Endothelial cell of umbilical vein (primary cell): Measurements from ENCODE around the gene COX10. TPM values are rescaled to one million over a fixed set of nuclear protein-coding genes. Genes with fewer than 3 reads are reported as not detected.

ENCODE experiments used
- BruUV-seq: library from RNA; stranded (reverse); fragments of 400-500 nt; replicated peaks from 2 replicates; lab custom pipeline; 2021; lab: Mats Ljungman, UMichigan
- CTCF ChIA-PET: fragments of 300-600, 350-600 bp; sonication (Branson Sonifier 250); formaldehyde crosslinking; loops from one replicate; lab custom pipeline; 2021; ENCODE audit warnings: antibody characterized with exemption, inconsistent platforms; lab: Charles Lee
- POLR2A ChIA-PET: fragments of 300-600, 350-600 bp; sonication (Branson Sonifier 250); formaldehyde crosslinking; loops from one replicate; lab custom pipeline; 2021; ENCODE audit warnings: antibody characterized with exemption, inconsistent platforms; lab: Charles Lee
- DNase-seq: peaks from one replicate; pipeline ENCODE4 v3.0.0-alpha.2; 2011; ENCODE audit warnings: low read depth, low spot score
- FAIRE-seq: peaks from 2 replicates; lab custom pipeline; 2011; peaks lifted over from hg19 to GRCh38; lab: Jason Lieb, UNC
- H2AFZ ChIP-seq: 2 replicates; pipeline ENCODE4 v1.6.0; 2012; ENCODE audit warnings: low read depth, low read length, control low read depth, inconsistent platforms
- H3K27ac ChIP-seq: 2 replicates; pipeline ENCODE4 v1.5.1; 2011; ENCODE audit warnings: low read depth, mild to moderate bottlenecking, control low read depth, low read length, moderate library complexity; ENCODE audit not compliant: insufficient read depth
- H3K27me3 ChIP-seq, 2 experiments: 2 replicates each; pipeline versions ENCODE4 v1.6.0 to v1.6.1; 2011; ENCODE audit warnings: low read length in 2 of 2, mixed read lengths in 1 of 2; ENCODE audit not compliant: control insufficient read depth in 2 of 2, insufficient read depth in 2 of 2
- H3K36me3 ChIP-seq, 2 experiments: 2 replicates in 1 of 2; 3 replicates in 1 of 2; pipeline ENCODE4 v1.5.1; 2011; ENCODE audit warnings: low read length in 2 of 2, mild to moderate bottlenecking in 1 of 2, moderate library complexity in 1 of 2; ENCODE audit not compliant: control insufficient read depth in 2 of 2, insufficient read depth in 2 of 2; ENCODE audit errors: extremely low read depth in 1 of 2
- H3K4me1 ChIP-seq: 3 replicates; pipeline ENCODE4 v1.5.1; 2011; ENCODE audit warnings: mild to moderate bottlenecking, low read length; ENCODE audit not compliant: control insufficient read depth, insufficient read depth; ENCODE audit errors: extremely low read depth
- H3K4me2 ChIP-seq: 2 replicates; pipeline ENCODE4 v1.6.1; 2011; ENCODE audit warnings: low read length, control low read depth, mixed read lengths; ENCODE audit not compliant: insufficient read depth
- H3K4me3 ChIP-seq, 3 experiments: fragments of 200-600 bp in 1 of 3; sonication (generic), shearing (Covaris generic) in 1 of 3; replicated peaks in 1 of 3; 2 replicates each; pipeline ENCODE4 v1.5.1; 2011 to 2016; ENCODE audit warnings: control low read depth in 3 of 3, low read length in 3 of 3, mild to moderate bottlenecking in 2 of 3, inconsistent platforms in 1 of 3, low read depth in 1 of 3, moderate library complexity in 1 of 3; ENCODE audit not compliant: insufficient read depth in 1 of 3
- H3K79me2 ChIP-seq: 2 replicates; pipeline ENCODE4 v1.6.0; 2012; ENCODE audit warnings: low read length, inconsistent platforms; ENCODE audit not compliant: control insufficient read depth, insufficient read depth
- H3K9ac ChIP-seq: replicated peaks from 2 replicates; pipeline ENCODE3; 2011; ENCODE audit warnings: low read length, control low read depth; ENCODE audit not compliant: insufficient read depth; ENCODE audit errors: extremely low read depth
- H3K9me1 ChIP-seq: replicated peaks from 3 replicates; pipeline ENCODE4 v1.6.0; 2011; ENCODE audit warnings: mild to moderate bottlenecking, low read length; ENCODE audit not compliant: control insufficient read depth, insufficient read depth; ENCODE audit errors: extremely low read depth
- H3K9me3 ChIP-seq: replicated peaks from 2 replicates; pipeline ENCODE4 v1.5.1; 2012; ENCODE audit warnings: low read length, inconsistent platforms; ENCODE audit not compliant: control insufficient read depth, insufficient read depth
- H4K20me1 ChIP-seq: replicated peaks from 2 replicates; pipeline ENCODE3; 2011; ENCODE audit warnings: mild to moderate bottlenecking, low read length; ENCODE audit not compliant: control insufficient read depth, insufficient read depth; ENCODE audit errors: extremely low read depth
- EZH2 ChIP-seq: IDR thresholded peaks from 2 replicates; pipeline ENCODE4 v1.6.1; 2012; ENCODE audit warnings: borderline replicate concordance, low read depth, mild to moderate bottlenecking, moderate library complexity, low read length, inconsistent platforms; ENCODE audit not compliant: severe bottlenecking
- FOS ChIP-seq: IDR thresholded peaks from 2 replicates; pipeline ENCODE4 v1.6.1; 2011; ENCODE audit warnings: mild to moderate bottlenecking, low read length, moderate library complexity, borderline replicate concordance; ENCODE audit not compliant: insufficient read depth
- GATA2 ChIP-seq: IDR thresholded peaks from 2 replicates; pipeline ENCODE4 v1.7.0; 2011; ENCODE audit warnings: low read depth, mild to moderate bottlenecking, moderate library complexity, mixed read lengths, low read length; ENCODE audit not compliant: insufficient read length, insufficient read depth
- JUN ChIP-seq: IDR thresholded peaks from 2 replicates; pipeline ENCODE4 v1.6.1; 2011; ENCODE audit warnings: borderline replicate concordance, low read depth; ENCODE audit not compliant: insufficient read length, insufficient read depth
- MYC ChIP-seq: IDR thresholded peaks from one replicate; pipeline ENCODE4 v1.6.1; 2011; ENCODE audit warnings: mild to moderate bottlenecking, low read depth, low read length
- POLR2A ChIP-seq: IDR thresholded peaks from 2 replicates; pipeline ENCODE4 v1.6.1; 2012; ENCODE audit warnings: low read depth, mild to moderate bottlenecking, control low read depth, low read length
- POLR2AphosphoS5 ChIP-seq: IDR thresholded peaks from 2 replicates; pipeline ENCODE4 v1.6.1; 2012; ENCODE audit warnings: low read depth, mild to moderate bottlenecking, control low read depth, low read length, moderate library complexity; ENCODE audit not compliant: insufficient read depth
- dilution Hi-C: fragments of 300-500 bp; cut with MboI; formaldehyde crosslinking; loops from one replicate; pipeline ENCODE4 v1.15.0; 2019; ENCODE audit warnings: low sequenced_read_pairs; ENCODE audit not compliant: extremely low pct_ligation_motif_present
- intact Hi-C: fragments of 100-400 bp; cut with micrococcal nuclease; formaldehyde crosslinking; loops from one replicate; pipeline ENCODE4 v1.10.0; 2022
- polyA plus RNA-seq, 4 experiments: library from polyadenylated mRNA; depleted of rRNA in 3 of 4; stranded (reverse) in 3 of 4; unstranded in 1 of 4; fragments of >200 nt; gene quantifications; 2 replicates each; pipeline versions ENCODE4 v1.2.1 to v1.2.3, GENCODE V29; 2011 to 2012; ENCODE audit warnings: missing spikeins in 1 of 4
- total RNA-seq: library from RNA; stranded (reverse); gene quantifications from 2 replicates; pipeline ENCODE4 v1.2.3, GENCODE V29; 2021
- TF ChIP-seq, protein P1 (sequence below): IDR thresholded peaks from 2 replicates; pipeline ENCODE4 v1.6.1; 2011; ENCODE audit not compliant: insufficient read depth, insufficient read length
- TF ChIP-seq, protein P2 (sequence below), 2 donors: IDR thresholded peaks; 1 replicate in 1 of 2; 2 replicates in 1 of 2; pipeline ENCODE4 v1.5.1; 2011; ENCODE audit warnings: low read length in 2 of 2, mild to moderate bottlenecking in 2 of 2, moderate library complexity in 2 of 2, control low read depth in 1 of 2, inconsistent platforms in 1 of 2, low read depth in 1 of 2; ENCODE audit not compliant: insufficient read depth in 1 of 2; ENCODE audit errors: extremely low read depth in 1 of 2

Gene COX10
- total and polyA plus RNA-seq, 2 donors (not counting 3 experiments of a cell fraction or from before 2014, with no cell fraction given): 9.8 to 12.1 TPM

DNA sequence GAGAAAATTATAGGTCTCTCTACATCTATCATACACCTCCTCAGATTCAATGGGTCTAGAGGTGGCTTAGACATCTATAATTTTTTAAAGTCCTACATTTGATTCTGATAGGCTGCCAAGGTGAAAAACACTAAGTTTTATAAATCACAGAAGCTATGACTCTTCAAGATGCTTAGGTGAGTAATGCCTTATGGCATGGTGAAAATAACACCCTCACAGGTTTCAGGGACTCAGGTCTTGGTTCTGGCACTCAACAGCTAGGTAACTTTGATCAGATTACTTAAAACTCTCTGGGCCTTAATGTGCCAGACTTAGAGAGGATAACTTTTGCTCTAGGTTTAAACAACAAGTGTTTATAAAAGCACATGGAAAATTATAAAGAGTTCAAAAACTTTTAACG, 2.0 kb upstream of the COX10 start:
- dilution Hi-C loops: no loop called here
- intact Hi-C loops: loop anchor here (10.0 kb wide), 1 partner anchor 473 kb away; no protein-coding TSS in a partner anchor
- CTCF ChIA-PET: no interaction called here
- H3K4me1 ChIP-seq: peaks cover 14% of the 10 kb centered on the region
- no peak overlapping the region for H3K4me2 ChIP-seq
- no peaks in the 10 kb centered on the region for H3K27me3 ChIP-seq
- TF ChIP-seq MYC (no peak), JUN (no peak), FOS (no peak), POLR2AphosphoS5 (no peak), POLR2A (no peak), EZH2 (no peak), GATA2 (no peak)
- TF ChIP-seq, protein P1, sequence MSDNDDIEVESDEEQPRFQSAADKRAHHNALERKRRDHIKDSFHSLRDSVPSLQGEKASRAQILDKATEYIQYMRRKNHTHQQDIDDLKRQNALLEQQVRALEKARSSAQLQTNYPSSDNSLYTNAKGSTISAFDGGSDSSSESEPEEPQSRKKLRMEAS: no peak
- TF ChIP-seq, protein P2, sequence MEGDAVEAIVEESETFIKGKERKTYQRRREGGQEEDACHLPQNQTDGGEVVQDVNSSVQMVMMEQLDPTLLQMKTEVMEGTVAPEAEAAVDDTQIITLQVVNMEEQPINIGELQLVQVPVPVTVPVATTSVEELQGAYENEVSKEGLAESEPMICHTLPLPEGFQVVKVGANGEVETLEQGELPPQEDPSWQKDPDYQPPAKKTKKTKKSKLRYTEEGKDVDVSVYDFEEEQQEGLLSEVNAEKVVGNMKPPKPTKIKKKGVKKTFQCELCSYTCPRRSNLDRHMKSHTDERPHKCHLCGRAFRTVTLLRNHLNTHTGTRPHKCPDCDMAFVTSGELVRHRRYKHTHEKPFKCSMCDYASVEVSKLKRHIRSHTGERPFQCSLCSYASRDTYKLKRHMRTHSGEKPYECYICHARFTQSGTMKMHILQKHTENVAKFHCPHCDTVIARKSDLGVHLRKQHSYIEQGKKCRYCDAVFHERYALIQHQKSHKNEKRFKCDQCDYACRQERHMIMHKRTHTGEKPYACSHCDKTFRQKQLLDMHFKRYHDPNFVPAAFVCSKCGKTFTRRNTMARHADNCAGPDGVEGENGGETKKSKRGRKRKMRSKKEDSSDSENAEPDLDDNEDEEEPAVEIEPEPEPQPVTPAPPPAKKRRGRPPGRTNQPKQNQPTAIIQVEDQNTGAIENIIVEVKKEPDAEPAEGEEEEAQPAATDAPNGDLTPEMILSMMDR (IDR thresholded peaks at IDR 0.05; ENCODE audit: extremely low read depth in 1 of 2, insufficient read depth in 1 of 2, low read depth in 1 of 2, low read length in 2 of 2): no peak
- no peak overlapping the region for H3K4me3 ChIP-seq
- peaks cover 28% of the 10 kb centered on the region for H3K79me2 ChIP-seq
- BruUV-seq: no TSS peak
- POLR2A ChIA-PET: no interaction called here
- no peaks in the 10 kb centered on the region for H3K36me3 ChIP-seq
- no peaks in the 10 kb centered on the region for H4K20me1 ChIP-seq
- no peak overlapping the region for H2AFZ ChIP-seq
- FAIRE-seq: no peak
- no peaks in the 10 kb centered on the region for H3K9me1 ChIP-seq
- no peak overlapping the region for H3K27ac ChIP-seq
- H3K9me3 ChIP-seq: no peaks in the 10 kb centered on the region
- DNase-seq: no peak
- no peak overlapping the region for H3K9ac ChIP-seq
